ENCODE results near the gene ESYT2. TPM values are rescaled to one million over a fixed set of nuclear protein-coding genes. Genes with fewer than 3 reads are reported as not detected.

Gene ESYT2
- total RNA-seq, 1 experiment from 2014 or later = 162 TPM

DNA sequence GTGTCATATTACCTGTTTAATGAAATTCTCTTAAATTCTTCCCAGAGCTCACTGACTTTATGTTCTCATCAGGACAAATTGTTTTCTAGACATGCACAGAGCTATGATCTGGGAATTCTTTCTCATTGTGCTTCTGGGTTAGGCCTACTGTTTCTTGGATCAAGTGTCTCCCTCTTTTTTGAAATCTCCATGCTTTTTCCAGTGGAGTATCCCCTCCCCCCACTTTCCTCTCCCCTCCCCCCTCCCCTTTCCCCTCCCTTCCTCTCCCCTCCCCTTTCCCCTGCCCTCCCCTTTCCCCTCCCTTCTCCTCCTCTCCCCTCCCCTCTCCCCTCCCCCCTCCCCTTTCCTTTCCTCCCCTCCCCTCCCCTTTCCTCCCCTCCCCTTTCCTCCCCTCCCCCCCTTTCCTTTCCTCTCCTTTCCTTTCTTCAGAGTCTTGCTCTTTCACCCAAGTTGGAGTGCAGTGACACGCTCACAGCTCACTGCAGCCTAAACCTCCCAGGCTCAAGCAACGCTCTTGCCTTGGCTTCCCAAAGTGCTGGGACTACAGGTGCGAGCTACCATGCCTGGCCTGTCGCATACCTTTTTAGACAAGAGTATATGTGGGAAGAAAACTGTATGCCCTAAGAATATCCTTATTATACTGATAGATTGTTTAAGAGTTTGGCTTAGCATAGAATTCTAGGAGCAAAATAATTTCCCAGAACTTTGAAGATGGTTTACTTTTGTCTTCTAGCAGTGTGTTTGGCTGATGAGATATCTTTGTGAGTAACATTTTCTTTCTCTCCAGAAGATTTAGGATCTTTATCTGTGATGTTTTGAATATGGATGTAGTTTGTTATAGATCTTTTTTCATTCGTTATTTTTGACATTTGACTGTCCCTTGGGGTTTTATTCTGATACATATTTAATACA is 29.5 kb upstream of the ESYT2 start:
- CTCF ChIA-PET = interaction anchor here (0.7 kb wide), 1 partner anchor 117 kb away, joined by 5 read pairs; no protein-coding TSS in a partner anchor
- peak overlapping the region; percentile 95; the same call in 1 of the 2 replicates for H3K4me3 ChIP-seq
- no peaks in the 10 kb centered on the region for H4K20me1 ChIP-seq (ENCODE audit: insufficient read depth)
- peaks cover 67% of the 10 kb centered on the region for H3K79me2 ChIP-seq (ENCODE audit: low read depth)
- no peak for TF ChIP-seq EZH2 (IDR thresholded peaks at IDR 0.05; ENCODE audit: low read depth)
- TF ChIP-seq, protein P1, sequence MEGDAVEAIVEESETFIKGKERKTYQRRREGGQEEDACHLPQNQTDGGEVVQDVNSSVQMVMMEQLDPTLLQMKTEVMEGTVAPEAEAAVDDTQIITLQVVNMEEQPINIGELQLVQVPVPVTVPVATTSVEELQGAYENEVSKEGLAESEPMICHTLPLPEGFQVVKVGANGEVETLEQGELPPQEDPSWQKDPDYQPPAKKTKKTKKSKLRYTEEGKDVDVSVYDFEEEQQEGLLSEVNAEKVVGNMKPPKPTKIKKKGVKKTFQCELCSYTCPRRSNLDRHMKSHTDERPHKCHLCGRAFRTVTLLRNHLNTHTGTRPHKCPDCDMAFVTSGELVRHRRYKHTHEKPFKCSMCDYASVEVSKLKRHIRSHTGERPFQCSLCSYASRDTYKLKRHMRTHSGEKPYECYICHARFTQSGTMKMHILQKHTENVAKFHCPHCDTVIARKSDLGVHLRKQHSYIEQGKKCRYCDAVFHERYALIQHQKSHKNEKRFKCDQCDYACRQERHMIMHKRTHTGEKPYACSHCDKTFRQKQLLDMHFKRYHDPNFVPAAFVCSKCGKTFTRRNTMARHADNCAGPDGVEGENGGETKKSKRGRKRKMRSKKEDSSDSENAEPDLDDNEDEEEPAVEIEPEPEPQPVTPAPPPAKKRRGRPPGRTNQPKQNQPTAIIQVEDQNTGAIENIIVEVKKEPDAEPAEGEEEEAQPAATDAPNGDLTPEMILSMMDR (conservative IDR thresholded peaks at IDR 0.05) = no peak
- H3K4me2 ChIP-seq = peak overlapping the region; percentile 94
- peaks cover 44% of the 10 kb centered on the region for H3F3A ChIP-seq (ENCODE audit: insufficient read depth, low read depth)
- peaks cover 40% of the 10 kb centered on the region for H3K4me1 ChIP-seq (replicated peaks; ENCODE audit: insufficient read depth)
- H3K9me3 ChIP-seq (ENCODE audit: insufficient read depth, low read depth) = no peaks in the 10 kb centered on the region
- POLR2A ChIA-PET (ENCODE audit: unreplicated experiment) = interaction anchor here (0.6 kb wide), 1 partner anchor 32 kb away, joined by 3 read pairs; no protein-coding TSS in a partner anchor
- intact Hi-C loops (cut with micrococcal nuclease; ENCODE audit: unreplicated experiment) = no loop called here
- BruUV-seq (replicated peaks) = no TSS peak
- no peak for DNase-seq
- H3K36me3 ChIP-seq (ENCODE audit: low read depth) = 0 out of 2 replicates have a peak, but pooled peaks cover 4% of the 10 kb centered on the region
- H3K27me3 ChIP-seq (ENCODE audit: insufficient read depth, low read depth) = no peaks in the 10 kb centered on the region
- H2AFZ ChIP-seq = no peak overlapping the region
- no peaks in the 10 kb centered on the region for H3K9me2 ChIP-seq (ENCODE audit: insufficient read depth)
- H3K27ac ChIP-seq = peak overlapping the region; percentile 65

DNA sequence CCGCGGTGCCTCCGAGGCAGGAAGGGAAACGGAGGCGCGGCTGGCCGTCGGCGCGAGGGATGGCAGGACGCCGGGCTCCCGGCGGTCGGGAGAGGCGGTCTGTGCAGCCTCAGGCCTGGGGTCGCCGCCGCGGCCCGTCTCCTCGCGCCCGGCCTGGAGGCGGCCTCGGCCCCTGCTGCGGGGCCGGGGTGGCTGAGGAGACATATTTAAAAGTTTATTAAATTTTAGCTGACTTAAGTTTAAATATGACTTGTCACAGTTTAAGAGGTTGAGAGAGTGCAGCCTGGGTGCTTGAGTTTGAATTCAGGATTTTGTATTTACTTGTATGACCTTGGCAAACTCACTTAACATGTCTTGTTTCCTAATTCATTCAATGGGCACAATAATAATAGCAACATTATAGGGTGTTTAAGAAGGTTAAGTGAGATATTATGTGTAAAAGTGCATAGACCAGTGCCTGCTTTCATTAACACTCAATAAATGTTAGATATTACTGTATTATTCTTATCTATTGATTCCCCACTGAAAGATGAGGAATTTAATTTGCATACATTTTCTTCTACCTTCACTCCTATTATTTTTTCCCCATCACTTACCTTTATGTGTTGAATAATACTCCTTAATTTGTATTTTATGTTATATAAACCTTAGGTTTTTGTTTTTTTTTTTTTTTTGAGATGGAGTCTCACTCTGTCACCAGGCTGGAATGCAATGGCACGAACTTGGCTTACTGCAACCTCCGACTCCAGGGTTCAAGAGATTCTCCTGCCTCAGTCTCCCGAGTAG is 27.8 kb upstream of the ESYT2 start:
- TF ChIP-seq, protein P1 (conservative IDR thresholded peaks at IDR 0.05) = no peak
- no peak for TF ChIP-seq EZH2 (IDR thresholded peaks at IDR 0.05; ENCODE audit: low read depth)
- ChIA-PET CTCF (no interaction called here), POLR2A (ENCODE audit: unreplicated experiment) (no interaction called here)
- intact Hi-C loops (cut with micrococcal nuclease; ENCODE audit: unreplicated experiment) = loop anchor here (1.0 to 2.0 kb wide), 5 partner anchors 28 to 152 kb away; partner anchors contain the start of genes ESYT2 and NCAPG2
- DNase-seq = no peak
- H2AFZ ChIP-seq = peak overlapping the region; percentile 96
- H3F3A ChIP-seq (ENCODE audit: insufficient read depth, low read depth) = peaks cover 33% of the 10 kb centered on the region
- H3K9me3 ChIP-seq (ENCODE audit: insufficient read depth, low read depth) = no peaks in the 10 kb centered on the region
- no TSS peak for BruUV-seq (replicated peaks)
- H3K9me2 ChIP-seq (ENCODE audit: insufficient read depth) = no peaks in the 10 kb centered on the region
- H3K4me1 ChIP-seq (replicated peaks; ENCODE audit: insufficient read depth) = peaks cover 40% of the 10 kb centered on the region
- H3K79me2 ChIP-seq (ENCODE audit: low read depth) = peaks cover 54% of the 10 kb centered on the region
- H3K36me3 ChIP-seq (ENCODE audit: low read depth) = 0 out of 2 replicates have a peak, but pooled peaks cover 4% of the 10 kb centered on the region
- H3K4me2 ChIP-seq = peak overlapping the region; percentile 94
- H4K20me1 ChIP-seq (ENCODE audit: insufficient read depth) = no peaks in the 10 kb centered on the region
- H3K27ac ChIP-seq = no peak overlapping the region
- H3K27me3 ChIP-seq (ENCODE audit: insufficient read depth, low read depth) = no peaks in the 10 kb centered on the region
- H3K4me3 ChIP-seq = peak overlapping the region; percentile 95

DNA sequence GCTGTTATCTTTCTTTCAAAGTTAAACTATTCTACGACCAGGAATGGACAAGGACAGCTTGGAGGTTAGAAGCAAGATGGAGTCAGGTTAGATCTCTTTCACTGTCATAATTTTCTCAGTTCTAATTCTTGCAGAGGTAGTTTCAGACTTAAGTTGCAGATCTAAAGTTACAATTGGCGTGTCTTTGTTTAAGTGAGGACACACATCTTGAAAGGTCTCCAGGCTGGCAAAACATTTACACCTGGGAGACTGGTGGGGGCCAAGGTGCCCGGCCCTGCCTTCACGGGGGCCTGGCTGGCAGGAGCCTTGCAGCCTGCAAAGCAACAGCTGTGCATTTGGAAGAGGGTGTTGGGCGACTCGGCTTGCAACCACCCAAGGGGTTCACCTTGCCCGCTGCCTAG is 25.4 kb upstream of the ESYT2 start:
- H3K9me2 ChIP-seq (ENCODE audit: insufficient read depth) = no peaks in the 10 kb centered on the region
- no peak overlapping the region for H3K4me3 ChIP-seq
- 0 out of 2 replicates have a peak, but pooled peaks cover 4% of the 10 kb centered on the region for H3K36me3 ChIP-seq (ENCODE audit: low read depth)
- H3K79me2 ChIP-seq (ENCODE audit: low read depth) = peaks cover 30% of the 10 kb centered on the region
- peaks cover 31% of the 10 kb centered on the region for H3K4me1 ChIP-seq (replicated peaks; ENCODE audit: insufficient read depth)
- BruUV-seq (replicated peaks) = no TSS peak
- no peak for DNase-seq
- peaks cover 19% of the 10 kb centered on the region for H3F3A ChIP-seq (ENCODE audit: insufficient read depth, low read depth)
- no peak for TF ChIP-seq EZH2 (IDR thresholded peaks at IDR 0.05; ENCODE audit: low read depth)
- TF ChIP-seq, protein P1 (conservative IDR thresholded peaks at IDR 0.05) = no peak
- CTCF ChIA-PET = no interaction called here
- H3K9me3 ChIP-seq (ENCODE audit: insufficient read depth, low read depth) = no peaks in the 10 kb centered on the region
- no peak overlapping the region for H3K4me2 ChIP-seq
- no peaks in the 10 kb centered on the region for H4K20me1 ChIP-seq (ENCODE audit: insufficient read depth)
- no peak overlapping the region for H2AFZ ChIP-seq
- POLR2A ChIA-PET (ENCODE audit: unreplicated experiment) = no interaction called here
- H3K27me3 ChIP-seq (ENCODE audit: insufficient read depth, low read depth) = no peaks in the 10 kb centered on the region
- intact Hi-C loops (cut with micrococcal nuclease; ENCODE audit: unreplicated experiment) = no loop called here
- no peak overlapping the region for H3K27ac ChIP-seq
